SU-DHL-6 (cell line): Measurements from ENCODE around the gene SLC17A7.

ENCODE experiments used
- CTCF ChIP-seq: fragments of 200-600 bp; sonication (generic); IDR thresholded peaks from one replicate; pipeline ENCODE4 v1.5.1; 2017; ENCODE audit warnings: antibody characterized with exemption, mild to moderate bottlenecking, low read length, moderate library complexity; ENCODE audit not compliant: insufficient read depth, poor library complexity, severe bottlenecking
- EZH2phosphoT487 ChIP-seq: fragments of 200-600 bp; sonication (generic), shearing (Covaris generic); conservative IDR thresholded peaks from 2 replicates; pipeline ENCODE4 v1.6.1; 2018; ENCODE audit warnings: mild to moderate bottlenecking, antibody characterized with exemption, low read length, moderate library complexity, mixed read lengths

GRCh38 chr19:49389406-49389805 is 51.9 kb downstream of the SLC17A7 start:
- TF ChIP-seq CTCF (no peak), EZH2phosphoT487 (no peak)
